Activated CD4-positive, alpha-beta T cell treated with anti-CD3 and anti-CD28 coated beads for 36 hours (primary cell): Measurements from ENCODE around the gene TK1. TPM values are rescaled to one million over a fixed set of nuclear protein-coding genes. Genes with fewer than 3 reads are reported as not detected.

Experiments
- ATAC-seq: fragments of 200-7000 bp; cut with Tn5 transposase; one replicate; pipeline ENCODE4 v1.10.0; 2021; ENCODE audit warnings: mild to moderate bottlenecking, moderate library complexity
- CTCF ChIA-PET: fragments of 350-600 bp; sonication (Branson Sonifier 250); formaldehyde crosslinking; loops from one replicate; lab custom pipeline; 2021; ENCODE audit warnings: antibody characterized with exemption; lab: Charles Lee
- POLR2A ChIA-PET: fragments of 350-600 bp; sonication (Branson Sonifier 250); formaldehyde crosslinking; loops from one replicate; lab custom pipeline; 2021; ENCODE audit warnings: antibody characterized with exemption, inconsistent platforms; lab: Charles Lee
- DNase-seq: peaks from one replicate; pipeline ENCODE4 v3.0.0-alpha.2; 2020
- H3K27ac Mint-ChIP-seq: one replicate; pipeline ENCODE4 v1.8.0; 2021; ENCODE audit warnings: mixed read lengths
- H3K27me3 Mint-ChIP-seq: one replicate; pipeline ENCODE4 v1.8.0; 2021; ENCODE audit warnings: mixed read lengths
- H3K36me3 Mint-ChIP-seq: one replicate; pipeline ENCODE4 v1.8.0; 2021; ENCODE audit warnings: low read depth, mixed read lengths
- H3K4me1 Mint-ChIP-seq: one replicate; pipeline ENCODE4 v1.8.0; 2021; ENCODE audit warnings: mixed read lengths
- H3K4me3 Mint-ChIP-seq: one replicate; pipeline ENCODE4 v1.8.0; 2021; ENCODE audit warnings: mild to moderate bottlenecking, moderate library complexity, mixed read lengths
- H3K9me3 Mint-ChIP-seq: one replicate; pipeline ENCODE4 v1.8.0; 2021; ENCODE audit warnings: low read depth, mixed read lengths
- intact Hi-C, 2 experiments: fragments of 100-400 bp; cut with DNase I in 1 of 2; cut with micrococcal nuclease in 1 of 2; formaldehyde crosslinking; loops; one replicate each; pipeline versions ENCODE4 v1.14.2 to v1.15.1; 2022 to 2024; cut with DNase I, micrococcal nuclease
- total RNA-seq, 2 experiments: library from RNA; stranded (reverse); gene quantifications; one replicate each; pipeline ENCODE4 v1.2.3, GENCODE V29; 2021

The TK1 gene
- total RNA-seq, 2 experiments from 2014 or later = 157 to 195 TPM

DNA sequence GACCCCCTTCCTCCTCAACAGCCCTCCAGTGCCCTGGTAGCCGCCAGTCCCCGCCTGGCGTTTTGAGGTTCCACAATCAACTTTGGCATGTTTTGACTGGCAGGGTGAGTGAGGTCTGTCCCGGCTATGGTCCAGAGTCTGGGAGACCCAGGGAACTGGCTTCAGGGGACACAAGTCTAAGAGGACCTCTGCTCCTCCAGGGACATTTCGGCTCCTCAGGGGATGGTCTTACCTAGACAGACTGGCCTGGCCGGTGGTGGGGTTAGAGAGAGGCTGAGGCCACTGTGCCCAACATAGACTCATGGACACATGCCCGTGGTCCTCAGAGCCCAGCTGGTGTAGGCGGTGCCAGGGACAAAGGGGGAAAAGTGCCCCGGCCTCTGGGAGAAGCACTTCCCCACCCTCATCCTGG is 54.1 kb downstream of the TK1 start:
- Mint-ChIP-seq H3K27ac (peak overlapping the region; percentile 67), H3K4me1 (peaks cover 63% of the 10 kb centered on the region), H3K4me3 (peak overlapping the region; percentile 94), H3K27me3 (no peaks in the 10 kb centered on the region), H3K9me3 (no peaks in the 10 kb centered on the region), H3K36me3 (peaks cover 54% of the 10 kb centered on the region)
- DNase-seq = no peak
- intact Hi-C loops = loop anchor here (1.0 to 5.0 kb wide), 5 partner anchors 8 to 648 kb away; partner anchors contain the start of gene SYNGR2 (in 1 of the 2)
- ChIA-PET POLR2A (no interaction called here), CTCF (no interaction called here)
- no peak for ATAC-seq

DNA sequence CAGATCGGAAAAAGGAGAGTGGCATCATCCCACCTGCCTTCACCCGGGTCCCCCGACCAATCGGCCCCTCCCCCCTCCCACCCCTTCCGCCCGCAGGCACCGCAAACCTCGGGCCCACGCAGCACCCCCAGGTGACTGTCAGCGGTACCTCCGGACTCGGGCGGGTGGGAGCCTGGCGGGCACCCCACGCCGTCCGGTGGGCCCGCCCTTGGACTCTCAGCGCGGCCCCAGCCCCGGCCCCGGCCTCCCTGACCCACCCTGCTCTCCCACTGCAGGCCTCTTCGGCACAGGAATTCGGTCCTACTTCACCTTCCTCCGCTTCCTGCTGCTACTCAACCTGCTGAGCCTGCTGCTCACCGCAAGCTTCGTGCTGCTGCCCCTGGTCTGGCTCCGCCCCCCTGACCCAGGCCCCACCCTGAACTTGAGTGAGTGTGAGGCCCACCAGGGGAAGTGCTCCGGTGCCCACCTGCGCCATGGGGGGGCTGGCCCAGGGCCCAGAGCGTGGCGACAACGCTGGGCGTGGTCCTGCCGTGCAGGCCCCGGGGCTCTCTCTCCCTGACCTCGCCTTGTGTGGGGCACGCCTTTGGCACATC is 54.7 kb downstream of the TK1 start:
- no peaks in the 10 kb centered on the region for H3K9me3 Mint-ChIP-seq
- no peaks in the 10 kb centered on the region for H3K27me3 Mint-ChIP-seq
- ChIA-PET POLR2A (no interaction called here), CTCF (no interaction called here)
- DNase-seq (peak; percentile 77), ATAC-seq (no peak)
- peaks cover 52% of the 10 kb centered on the region for H3K36me3 Mint-ChIP-seq
- H3K4me1 Mint-ChIP-seq = peaks cover 60% of the 10 kb centered on the region
- peak overlapping the region; percentile 94 for H3K4me3 Mint-ChIP-seq
- peak overlapping the region; percentile 67 for H3K27ac Mint-ChIP-seq
- intact Hi-C loops = loop anchor here (1.0 to 5.0 kb wide), 5 partner anchors 8 to 649 kb away; partner anchors contain the start of gene SYNGR2 (in 1 of the 2)

DNA sequence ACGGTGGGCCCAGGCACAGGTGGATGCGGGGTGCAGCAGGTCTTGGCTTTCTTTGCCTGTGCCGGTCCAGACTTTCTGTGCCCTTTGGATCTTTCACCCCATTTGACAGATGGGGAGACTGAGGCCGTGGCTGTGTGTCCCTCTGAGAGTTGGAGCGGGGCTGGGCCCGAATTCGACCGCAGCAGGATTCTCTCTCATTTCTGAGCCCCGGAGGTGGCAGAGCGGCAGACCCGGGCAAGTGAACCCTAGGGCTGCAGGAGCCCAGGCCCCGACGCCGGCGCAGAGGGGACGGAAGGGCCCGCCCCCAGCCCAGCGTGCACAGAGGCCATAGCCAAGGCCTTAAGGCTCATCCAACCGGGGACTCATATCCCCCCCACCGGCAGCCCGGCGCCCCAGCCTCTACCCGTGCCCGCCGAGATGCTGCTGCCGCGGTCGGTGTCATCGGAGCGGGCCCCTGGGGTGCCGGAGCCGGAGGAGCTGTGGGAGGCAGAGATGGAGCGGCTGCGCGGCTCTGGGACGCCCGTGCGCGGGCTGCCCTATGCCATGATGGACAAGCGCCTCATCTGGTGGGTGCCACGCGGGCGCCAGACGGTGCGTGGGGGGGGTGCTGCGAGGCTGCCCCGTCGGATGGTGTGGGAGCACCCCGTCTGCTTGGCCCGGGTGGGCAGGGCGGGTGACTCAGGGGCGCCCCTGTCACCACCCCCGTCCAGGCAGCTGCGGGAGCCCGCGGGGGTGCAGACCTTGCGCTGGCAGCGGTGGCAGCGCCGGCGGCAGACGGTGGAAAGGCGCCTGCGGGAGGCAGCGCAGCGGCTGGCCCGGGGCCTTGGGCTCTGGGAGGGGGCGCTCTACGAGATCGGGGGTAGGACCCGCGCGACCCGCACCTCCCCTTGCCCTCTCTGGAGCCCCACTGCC is 55.4 kb downstream of the TK1 start:
- peaks cover 58% of the 10 kb centered on the region for H3K4me1 Mint-ChIP-seq
- H3K27me3 Mint-ChIP-seq = no peaks in the 10 kb centered on the region
- H3K27ac Mint-ChIP-seq = peak overlapping the region; percentile 96
- ChIA-PET POLR2A (no interaction called here), CTCF (interaction anchor here (2.5 kb wide), 1 partner anchor 8 kb away, joined by 13 read pairs; no protein-coding TSS in a partner anchor)
- H3K36me3 Mint-ChIP-seq = peaks cover 49% of the 10 kb centered on the region
- intact Hi-C loops = loop anchor here (1.0 to 5.0 kb wide), 6 partner anchors 9 to 649 kb away; partner anchors contain the start of gene SYNGR2 (in 1 of the 2)
- DNase-seq (peak; percentile 78), ATAC-seq (peak; percentile 10)
- H3K4me3 Mint-ChIP-seq = peak overlapping the region; percentile 94
- no peaks in the 10 kb centered on the region for H3K9me3 Mint-ChIP-seq

DNA sequence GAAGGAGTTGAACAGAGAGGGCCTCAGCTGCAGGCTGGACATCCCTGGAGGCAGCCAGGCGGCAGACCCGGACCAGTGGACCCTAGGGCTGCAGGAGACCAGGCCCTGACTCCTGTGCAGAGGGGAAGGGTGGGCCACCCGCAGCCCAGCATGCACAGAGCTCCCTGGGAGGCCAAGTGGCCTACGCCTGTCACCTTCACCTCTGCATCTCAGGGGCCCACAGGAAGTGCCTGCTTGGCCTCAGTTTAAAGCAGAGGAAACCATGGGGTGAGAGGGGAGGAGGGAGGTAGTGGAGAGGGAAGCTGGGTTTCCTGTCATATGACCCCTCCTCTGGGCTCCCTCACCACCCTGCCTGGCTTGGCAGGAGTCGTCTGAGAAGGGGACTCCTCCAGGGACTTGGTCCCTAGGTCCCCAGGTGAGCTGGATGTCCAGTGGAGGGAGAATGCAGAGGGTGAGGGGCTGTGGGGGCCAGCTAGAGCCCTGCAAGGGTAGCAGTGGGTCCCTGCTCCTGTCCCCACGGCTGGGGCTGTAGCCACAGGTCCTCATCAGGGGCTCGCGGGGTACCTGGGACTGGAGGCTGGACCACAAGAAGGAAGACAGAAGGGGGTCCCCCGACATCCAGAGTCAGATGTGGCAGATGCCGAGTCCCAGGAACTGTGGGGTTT is 56.3 kb downstream of the TK1 start, which contains the start of gene TMC8:
Gene TMC8 (plus strand): TSS at position 335 of the 665 bp plus-strand sequence. CDS start 818 bp downstream, outside the sequence.
- Mint-ChIP-seq H3K4me3 (peak within 1 kb of the TSS; percentile 94), H3K4me1 (peaks cover 57% of the 10 kb centered on the region), H3K9me3 (no peaks in the 10 kb centered on the region), H3K27ac (peak within 1 kb of the TSS; percentile 96), H3K27me3 (no peaks in the 10 kb centered on the region), H3K36me3 (peaks cover 44% of the 10 kb centered on the region)
- intact Hi-C loops = loop anchor here (1.0 to 5.0 kb wide), 5 partner anchors 9 to 230 kb away; partner anchors contain the start of genes SOCS3 (in 1 of the 2) and SYNGR2 (in 1 of the 2)
- POLR2A ChIA-PET = no interaction called here
- peak; percentile 86 for DNase-seq
- CTCF ChIA-PET = interaction anchor here (1.1 to 2.5 kb wide), 3 partner anchors 9 to 46 kb away, joined by 3 to 13 read pairs (median 6); no protein-coding TSS in a partner anchor
- peak; percentile 50 for ATAC-seq

DNA sequence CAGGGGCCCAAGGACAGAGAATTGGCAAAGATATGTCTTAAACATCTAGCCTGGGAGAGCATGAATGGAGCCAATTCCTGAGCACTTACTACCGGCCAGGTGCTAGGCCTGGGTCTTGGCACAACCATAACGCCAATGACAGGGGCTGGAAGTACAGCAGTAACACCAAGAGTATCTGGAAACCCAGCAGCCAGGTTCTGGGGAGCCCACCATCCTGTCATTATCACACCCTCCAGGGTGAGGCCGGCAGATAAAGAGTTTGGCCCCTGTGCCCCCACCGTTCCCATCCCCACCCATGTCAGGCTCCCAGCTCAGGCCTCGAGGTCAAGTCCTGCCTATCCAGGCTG is 56.8 kb downstream of the TK1 start:
- CTCF ChIA-PET = interaction anchor here (1.1 to 2.5 kb wide), 3 partner anchors 9 to 45 kb away, joined by 3 to 13 read pairs (median 6); no protein-coding TSS in a partner anchor
- peak overlapping the region; percentile 96 for H3K27ac Mint-ChIP-seq
- H3K9me3 Mint-ChIP-seq = no peaks in the 10 kb centered on the region
- H3K36me3 Mint-ChIP-seq = peaks cover 42% of the 10 kb centered on the region
- H3K4me3 Mint-ChIP-seq = peak overlapping the region; percentile 94
- ATAC-seq (no peak), DNase-seq (peak; percentile 43)
- H3K4me1 Mint-ChIP-seq = peaks cover 53% of the 10 kb centered on the region
- no peaks in the 10 kb centered on the region for H3K27me3 Mint-ChIP-seq
- intact Hi-C loops = loop anchor here (1.0 to 5.0 kb wide), 5 partner anchors 9 to 230 kb away; partner anchors contain the start of genes SOCS3 (in 1 of the 2) and SYNGR2 (in 1 of the 2)
- POLR2A ChIA-PET = no interaction called here

DNA sequence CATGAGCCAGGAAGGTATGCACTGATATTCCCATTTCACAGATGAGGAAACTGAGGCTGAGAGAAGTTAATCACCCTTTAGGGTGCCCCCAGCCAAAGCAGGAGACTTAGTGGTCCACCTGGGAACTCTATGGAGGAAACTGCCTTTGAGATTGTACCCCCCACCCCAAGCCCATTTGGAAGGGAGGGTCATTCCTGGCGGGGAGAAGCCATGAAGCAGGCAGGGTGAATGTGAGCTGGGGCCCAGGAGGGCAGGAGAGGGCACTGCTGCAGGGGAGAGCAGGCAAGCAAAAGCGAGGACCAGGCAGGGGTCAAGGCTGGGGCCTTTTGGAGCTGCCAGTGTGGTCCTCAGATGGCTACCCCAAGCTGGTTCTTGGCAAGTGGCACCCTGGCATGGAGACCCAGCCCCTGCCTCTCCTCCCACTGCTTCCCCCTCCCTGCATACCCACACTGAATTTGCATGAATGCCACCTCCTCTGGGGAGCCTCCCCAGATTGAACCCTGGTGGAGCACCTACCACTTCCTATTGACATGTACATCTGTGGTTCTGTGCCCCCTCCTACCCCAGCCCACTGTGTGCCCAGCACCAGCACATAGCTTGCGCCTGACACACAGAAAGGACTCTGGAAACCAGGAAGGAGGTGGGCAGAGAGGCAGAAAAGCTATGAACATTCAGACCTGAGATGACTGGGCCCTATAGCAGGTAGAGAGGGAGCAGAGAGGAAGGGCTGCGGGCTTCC is 57.3 kb downstream of the TK1 start:
- Mint-ChIP-seq H3K27ac (peak overlapping the region; percentile 96), H3K9me3 (no peaks in the 10 kb centered on the region), H3K27me3 (no peaks in the 10 kb centered on the region), H3K4me3 (peak overlapping the region; percentile 94), H3K4me1 (peaks cover 52% of the 10 kb centered on the region), H3K36me3 (peaks cover 40% of the 10 kb centered on the region)
- ChIA-PET CTCF (interaction anchor here (1.1 to 2.5 kb wide), 3 partner anchors 10 to 45 kb away, joined by 3 to 13 read pairs (median 6); no protein-coding TSS in a partner anchor), POLR2A (interaction anchor here (0.7 kb wide), 1 partner anchor 13 kb away, joined by 3 read pairs; no protein-coding TSS in a partner anchor)
- DNase-seq = peak; percentile 74
- intact Hi-C loops = loop anchor here (1.0 to 10.0 kb wide), 9 partner anchors 8 to 675 kb away; partner anchors contain the start of genes SYNGR2 (in 2 of the 2), AFMID (in 1 of the 2), SOCS3 (in 1 of the 2) and TK1 (in 1 of the 2)
- peak; percentile 3 for ATAC-seq

DNA sequence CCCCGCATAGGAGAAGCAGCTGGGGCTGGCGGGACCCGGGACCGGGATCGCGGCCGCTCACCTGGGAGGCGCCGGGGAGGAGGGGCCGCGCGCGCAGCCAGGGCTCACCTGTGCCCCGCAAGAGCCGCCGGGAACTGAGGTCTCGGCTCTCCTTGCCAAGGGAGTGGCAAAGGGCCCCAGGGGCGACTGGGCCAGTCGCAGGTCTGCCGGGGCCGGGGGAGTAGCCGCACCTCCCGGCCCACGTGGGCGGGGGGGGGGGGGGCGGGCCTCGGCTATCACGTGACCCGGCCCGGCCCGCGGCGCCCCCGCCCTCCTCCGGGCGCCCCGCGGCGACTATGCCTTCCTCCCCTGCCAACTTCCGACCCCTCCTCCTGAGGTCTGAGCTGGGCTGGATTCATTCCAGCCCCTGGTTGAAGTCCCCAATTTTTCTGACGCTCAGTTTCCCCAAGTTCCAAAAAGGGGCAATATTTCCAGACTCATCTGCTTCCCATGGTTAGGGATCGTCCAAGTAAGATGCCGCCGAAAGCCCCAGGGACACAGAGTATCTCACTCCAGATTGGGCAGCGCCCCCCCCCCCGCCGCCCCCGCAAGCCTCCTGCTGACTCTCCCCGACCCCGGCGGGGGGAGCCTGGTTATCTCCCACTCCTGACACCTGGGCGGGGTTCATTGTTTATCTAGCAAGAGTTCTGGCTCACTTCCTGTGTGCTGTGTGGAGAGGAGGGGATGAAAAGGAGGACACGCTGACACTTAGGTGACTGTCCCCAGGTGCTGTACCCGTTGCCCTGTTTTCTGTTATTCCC is 58.1 kb downstream of the TK1 start, which contains the start of gene TMC6:
Gene TMC6 (minus strand): TSS at position 205 of the 800 bp plus-strand sequence. CDS start 1,923 bp downstream, outside the sequence.
- DNase-seq (peak; percentile 87), ATAC-seq (peak; percentile 31)
- H3K27ac Mint-ChIP-seq = peak within 1 kb of the TSS; percentile 96
- H3K27me3 Mint-ChIP-seq = no peaks in the 10 kb centered on the region
- peaks cover 40% of the 10 kb centered on the region for H3K36me3 Mint-ChIP-seq
- peaks cover 52% of the 10 kb centered on the region for H3K4me1 Mint-ChIP-seq
- CTCF ChIA-PET = interaction anchor here (1.1 to 2.5 kb wide), 3 partner anchors 8 to 47 kb away, joined by 4 to 13 read pairs (median 13); no protein-coding TSS in a partner anchor
- intact Hi-C loops = loop anchor here (1.0 to 10.0 kb wide), 6 partner anchors 12 to 674 kb away; partner anchors contain the start of genes AFMID (in 1 of the 2), SYNGR2 (in 1 of the 2), TK1 (in 1 of the 2) and TNRC6C (in 1 of the 2)
- H3K9me3 Mint-ChIP-seq = no peaks in the 10 kb centered on the region
- peak within 1 kb of the TSS; percentile 94 for H3K4me3 Mint-ChIP-seq
- POLR2A ChIA-PET = interaction anchor here (1.2 to 1.4 kb wide), 2 partner anchors 7 to 42 kb away, joined by 3 read pairs; no protein-coding TSS in a partner anchor

DNA sequence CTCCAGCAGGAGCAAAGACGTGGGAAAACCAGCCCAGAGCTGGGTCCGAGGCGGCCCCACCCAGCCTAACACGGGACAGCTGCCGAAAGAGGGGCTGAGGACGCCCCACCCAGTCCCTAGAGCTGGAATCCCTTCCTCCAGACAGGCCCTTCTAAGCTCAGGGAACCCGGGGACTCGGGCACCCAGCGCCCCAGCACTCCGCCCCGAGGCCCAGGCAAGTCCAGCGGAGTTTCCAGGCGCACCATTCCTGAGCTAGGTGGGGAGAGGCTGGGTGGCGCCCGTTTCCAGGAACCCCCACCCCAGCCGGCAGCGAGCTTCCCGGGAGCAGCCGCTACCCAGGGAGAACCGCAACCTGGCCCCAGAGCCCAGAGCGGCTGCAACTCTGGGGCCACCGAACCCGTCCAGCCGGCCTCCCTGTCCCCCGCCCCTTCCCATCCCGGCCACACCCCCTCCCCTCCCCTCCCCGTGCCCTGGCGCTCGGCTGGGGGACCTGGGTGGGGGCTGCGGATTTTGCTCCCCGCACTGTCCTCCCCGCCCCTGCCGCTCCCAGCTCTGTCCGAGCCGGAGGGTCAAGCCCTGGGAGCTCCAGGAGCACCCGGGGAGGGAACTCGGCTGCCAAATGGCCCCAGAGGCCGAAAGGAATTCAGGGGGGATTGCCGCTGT is 58.8 kb downstream of the TK1 start:
- no peak for ATAC-seq
- Mint-ChIP-seq H3K27ac (peak overlapping the region; percentile 79), H3K4me1 (peaks cover 52% of the 10 kb centered on the region), H3K36me3 (peaks cover 40% of the 10 kb centered on the region), H3K27me3 (no peaks in the 10 kb centered on the region), H3K9me3 (no peaks in the 10 kb centered on the region), H3K4me3 (peak overlapping the region; percentile 94)
- ChIA-PET POLR2A (interaction anchor here (1.2 to 1.4 kb wide), 2 partner anchors 8 to 43 kb away, joined by 3 read pairs; no protein-coding TSS in a partner anchor), CTCF (interaction anchor here (0.9 to 2.5 kb wide), 5 partner anchors 9 to 48 kb away, joined by 3 to 13 read pairs (median 4); no protein-coding TSS in a partner anchor)
- peak; percentile 39 for DNase-seq
- intact Hi-C loops = loop anchor here (1.0 to 10.0 kb wide), 5 partner anchors 12 to 673 kb away; partner anchors contain the start of genes SYNGR2 (in 1 of the 2) and TNRC6C (in 1 of the 2)
